ENCODE results near the gene AHR. TPM values are rescaled to one million over a fixed set of nuclear protein-coding genes. Genes with fewer than 3 reads are reported as not detected.

The AHR gene
- total and polyA plus RNA-seq, 4 donors, result 22.8 to 413 (median 67.5) TPM

DNA sequence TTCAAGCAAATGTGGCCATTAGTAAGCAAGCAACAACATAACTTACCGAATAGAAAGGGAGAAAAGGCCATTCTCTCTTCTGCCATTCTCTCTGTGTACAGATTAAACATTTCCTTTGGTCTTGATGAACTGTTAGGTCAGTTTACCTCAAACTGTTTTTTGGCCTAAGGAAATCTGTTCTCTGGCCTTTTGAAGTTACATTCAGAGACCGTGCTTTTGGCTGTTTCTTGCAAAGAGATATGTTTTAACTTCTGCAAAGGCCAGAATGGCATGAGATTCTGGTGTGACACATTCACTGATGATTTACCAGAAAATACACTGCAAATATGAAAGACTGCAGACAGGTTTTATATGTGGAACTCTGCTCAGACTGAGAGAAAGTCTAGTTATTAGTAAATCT is 22.2 kb downstream of the AHR start:
- DNase-seq (peak in 2 of 3 donors; percentile 31 to 34), ATAC-seq (ENCODE audit: insufficient read depth, low FRiP score) (no peak)
- Histone ChIP-seq H3K27me3 (ENCODE audit: control insufficient read depth in 3 of 3, insufficient read depth in 3 of 3, low read length in 2 of 3) (no peaks in the 10 kb centered on the region), H3K27ac (ENCODE audit: low read depth in 1 of 2, low read length in 1 of 2) (no peak overlapping the region), H3K9me3 (ENCODE audit: control insufficient read depth in 4 of 4, insufficient read depth in 3 of 4, low read length in 3 of 4) (no peaks in the 10 kb centered on the region), H3K36me3 (ENCODE audit: control insufficient read depth in 4 of 4, insufficient read depth in 4 of 4, low read length in 4 of 4) (peaks cover 0 to 7% (median 2%) of the 10 kb centered on the region in 4 donors), H3K9ac (ENCODE audit: insufficient read depth in 1 of 2, low read length in 2 of 2) (no peak overlapping the region), H3K4me1 (ENCODE audit: control insufficient read depth in 5 of 5, insufficient read depth in 5 of 5, low read length in 5 of 5) (peaks cover 0 to 21% (median 0%) of the 10 kb centered on the region in 5 donors), H3K4me3 (no peak overlapping the region)
- WGBS, 2 donors, result 58 to 70% methylated on average over 2 of the region's 2 CpGs
- TF ChIP-seq CTCF (IDR thresholded peaks at IDR 0.05; ENCODE audit: control extremely low read depth, extremely low read depth), result no peak

- Histone ChIP-seq H3K27me3 (ENCODE audit: control insufficient read depth in 3 of 3, insufficient read depth in 3 of 3, low read length in 2 of 3) (no peaks in the 10 kb centered on the region), H3K4me1 (ENCODE audit: control insufficient read depth in 5 of 5, insufficient read depth in 5 of 5, low read length in 5 of 5) (peaks cover 0 to 13% (median 0%) of the 10 kb centered on the region in 5 donors), H3K4me3 (no peak overlapping the region), H3K9ac (ENCODE audit: insufficient read depth in 1 of 2, low read length in 2 of 2) (no peak overlapping the region), H3K9me3 (ENCODE audit: control insufficient read depth in 4 of 4, insufficient read depth in 3 of 4, low read length in 3 of 4) (no peaks in the 10 kb centered on the region), H3K36me3 (ENCODE audit: control insufficient read depth in 4 of 4, insufficient read depth in 4 of 4, low read length in 4 of 4) (peaks cover 0 to 1% (median 0%) of the 10 kb centered on the region in 4 donors), H3K27ac (ENCODE audit: low read depth in 1 of 2, low read length in 1 of 2) (no peak overlapping the region)
- no peak for TF ChIP-seq CTCF (IDR thresholded peaks at IDR 0.05; ENCODE audit: control extremely low read depth, extremely low read depth)
- 68 to 92% methylated on average over 2 of the region's 2 CpGs for WGBS, 2 donors
- no peak for DNase-seq
- ATAC-seq (ENCODE audit: insufficient read depth, low FRiP score), result no peak
Observed at GRCh38 chr7:17325364-17325763, 26.9 kb downstream of the AHR start.

DNA sequence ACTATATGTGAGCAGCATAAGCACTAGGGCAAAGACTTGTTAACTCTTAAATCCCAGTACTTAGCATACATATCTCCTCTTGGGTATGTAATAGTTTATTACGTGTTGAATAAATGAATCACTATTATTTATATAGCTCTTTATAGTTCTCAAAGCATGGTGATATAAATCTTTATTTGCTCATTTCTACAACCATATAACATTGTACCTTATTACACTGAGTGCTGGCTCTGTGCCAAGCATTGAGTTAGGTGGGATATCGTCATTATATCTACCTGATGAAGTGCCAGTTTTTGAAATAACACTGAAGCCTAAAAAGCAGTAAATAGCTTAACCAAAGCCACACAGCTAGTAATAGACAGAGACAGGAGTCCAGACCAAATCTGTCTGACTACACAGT is 27.9 kb downstream of the AHR start:
- 73 to 90% methylated on average over 2 of the region's 2 CpGs for WGBS, 2 donors
- no peak for TF ChIP-seq CTCF (IDR thresholded peaks at IDR 0.05; ENCODE audit: control extremely low read depth, extremely low read depth)
- H3K27ac ChIP-seq (ENCODE audit: low read depth in 1 of 2, low read length in 1 of 2), result no peak overlapping the region

GRCh38 chr7:17328641-17329040 is 30.2 kb downstream of the AHR start:
- no peak overlapping the region for H3K4me3 ChIP-seq
- no peaks in the 10 kb centered on the region for H3K27me3 ChIP-seq (ENCODE audit: control insufficient read depth in 3 of 3, insufficient read depth in 3 of 3, low read length in 2 of 3)
- H3K36me3 ChIP-seq (ENCODE audit: control insufficient read depth in 4 of 4, insufficient read depth in 4 of 4, low read length in 4 of 4), result peaks cover 0 to 6% (median under 1%) of the 10 kb centered on the region in 4 donors
- peaks cover 0 to 8% (median 0%) of the 10 kb centered on the region in 5 donors for H3K4me1 ChIP-seq (ENCODE audit: control insufficient read depth in 5 of 5, insufficient read depth in 5 of 5, low read length in 5 of 5)
- DNase-seq, result no peak
- H3K9me3 ChIP-seq (ENCODE audit: control insufficient read depth in 4 of 4, insufficient read depth in 3 of 4, low read length in 3 of 4), result no peaks in the 10 kb centered on the region
- TF ChIP-seq CTCF (IDR thresholded peaks at IDR 0.05; ENCODE audit: control extremely low read depth, extremely low read depth), result no peak
- no peak for ATAC-seq (ENCODE audit: insufficient read depth, low FRiP score)
- H3K9ac ChIP-seq (ENCODE audit: insufficient read depth in 1 of 2, low read length in 2 of 2), result no peak overlapping the region
- H3K27ac ChIP-seq (ENCODE audit: low read depth in 1 of 2, low read length in 1 of 2), result no peak overlapping the region

More for the DNA sequence above, 27.9 kb downstream of the AHR start:
- Histone ChIP-seq H3K4me3 (no peak overlapping the region), H3K9ac (ENCODE audit: insufficient read depth in 1 of 2, low read length in 2 of 2) (no peak overlapping the region), H3K9me3 (ENCODE audit: control insufficient read depth in 4 of 4, insufficient read depth in 3 of 4, low read length in 3 of 4) (no peaks in the 10 kb centered on the region), H3K27me3 (ENCODE audit: control insufficient read depth in 3 of 3, insufficient read depth in 3 of 3, low read length in 2 of 3) (no peaks in the 10 kb centered on the region), H3K4me1 (ENCODE audit: control insufficient read depth in 5 of 5, insufficient read depth in 5 of 5, low read length in 5 of 5) (peaks cover 0 to 8% (median 0%) of the 10 kb centered on the region in 5 donors), H3K36me3 (ENCODE audit: control insufficient read depth in 4 of 4, insufficient read depth in 4 of 4, low read length in 4 of 4) (peaks cover 0 to 1% (median 0%) of the 10 kb centered on the region in 4 donors)
- ATAC-seq (ENCODE audit: insufficient read depth, low FRiP score), result no peak
- DNase-seq, result no peak

Data from lung (tissue), 12 donors.